RPMI7951 (cell line): ENCODE data around the gene SLC30A1. TPM values are rescaled to one million over a fixed set of nuclear protein-coding genes. Genes with fewer than 3 reads are reported as not detected.

ENCODE experiments used
- DNase-seq: peaks from one replicate; pipeline ENCODE4 v3.0.0-alpha.2; 2012; ENCODE audit warnings: low read depth
- total RNA-seq: library from RNA; depleted of rRNA; stranded (reverse); fragments of >200 nt; shearing (Covaris generic); gene quantifications from 2 replicates; pipeline ENCODE4 v1.2.3, GENCODE V29; 2014; rRNA removed

The SLC30A1 gene
- total RNA-seq, 1 experiment from 2014 or later: 12.0 TPM

DNA sequence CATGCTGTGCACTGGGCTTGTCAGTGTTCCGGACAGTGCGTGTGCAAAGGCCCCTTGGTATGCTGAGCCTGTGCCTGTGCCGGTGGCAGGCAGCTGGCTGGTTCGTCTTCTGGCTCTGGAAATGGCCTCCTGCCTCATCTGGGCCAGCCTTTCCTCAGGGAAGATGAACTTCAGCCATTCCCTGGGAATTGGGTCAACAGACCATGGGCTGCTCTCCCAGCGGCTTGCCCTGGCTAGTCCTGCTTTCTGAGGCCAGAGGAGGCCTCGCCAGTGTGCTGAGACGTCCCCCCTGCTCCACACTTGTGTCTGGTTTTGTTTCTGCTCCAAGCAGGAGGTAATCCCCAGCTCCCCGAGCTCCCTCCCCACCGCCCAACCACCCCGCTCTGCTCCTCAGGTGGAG, 54.4 kb downstream of the SLC30A1 start:
- DNase-seq: no peak

DNA sequence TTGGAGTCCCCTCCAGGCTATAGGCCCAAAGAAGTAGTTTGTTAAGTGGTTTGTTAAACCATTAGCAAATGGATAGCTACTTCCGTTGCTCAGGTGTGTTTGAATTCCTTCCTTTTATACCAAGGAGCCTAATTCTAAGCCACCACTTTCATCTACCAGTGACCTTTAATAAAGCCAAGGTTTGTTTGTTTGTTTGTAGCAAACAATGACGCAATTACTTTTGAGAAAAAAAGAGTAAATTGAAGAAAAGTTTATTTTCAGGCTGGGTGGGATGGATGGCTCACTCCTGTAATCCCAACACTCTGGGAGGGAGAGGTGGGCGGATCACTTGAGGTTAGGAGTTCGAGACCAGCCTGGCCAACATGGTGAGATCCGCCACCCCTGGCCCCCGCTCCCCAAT, 56.2 kb downstream of the SLC30A1 start:
- DNase-seq: no peak

Other genes with a start within 250 kb of the SLC30A1 start
- gene RD3, start 87.0 kb downstream of the SLC30A1 start, total RNA-seq: not detected in 2 replicates
- gene NEK2, start 96.5 kb upstream of the SLC30A1 start, total RNA-seq: 100 and 110 TPM in 2 replicates